Stomach (tissue), 9 donors: ENCODE measurements around the gene DCTN4. TPM values are rescaled to one million over a fixed set of nuclear protein-coding genes. Genes with fewer than 3 reads are reported as not detected.

Experiments
- DNase-seq, 2 donors: peaks; one replicate each; pipeline versions ENCODE4 v3.0.0 to v3.0.0-alpha.2; 2013 to 2019
- H3K27ac ChIP-seq, 5 donors: fragments of 200-600 bp in 4 of 5; sonication (generic) in 4 of 5; one replicate each; pipeline ENCODE4 v1.5.1; 2013 to 2019; ENCODE audit warnings: mild to moderate bottlenecking in 1 of 5, moderate library complexity in 1 of 5
- H3K27me3 ChIP-seq, 3 donors: fragments of 200-600 bp; sonication (generic); one replicate each; pipeline ENCODE4 v1.5.1; 2017 to 2019; ENCODE audit warnings: mixed run types in 1 of 3
- H3K36me3 ChIP-seq, 4 donors: fragments of 200-600 bp; sonication (generic); 1 replicate in 3 of 4; 2 replicates in 1 of 4; pipeline ENCODE4 v1.5.1; 2016 to 2019
- H3K4me1 ChIP-seq, 4 donors: fragments of 200-600 bp; sonication (generic); one replicate each; pipeline ENCODE4 v1.5.1; 2016 to 2019
- H3K4me3 ChIP-seq, 4 donors: fragments of 200-600 bp; sonication (generic) in 3 of 4; one replicate each; pipeline ENCODE4 v1.5.1; 2016 to 2019; ENCODE audit warnings: mild to moderate bottlenecking in 1 of 4
- H3K9me3 ChIP-seq, 4 donors: fragments of 200-600 bp; sonication (generic); one replicate each; pipeline ENCODE4 v1.5.1; 2016 to 2019
- EP300 ChIP-seq: sonication (generic); formaldehyde crosslinking; IDR thresholded peaks from one replicate; pipeline ENCODE4 v1.6.1; 2017; ENCODE audit warnings: antibody characterized with exemption
- POLR2A ChIP-seq, 4 donors: fragments of 450-650 bp; IDR thresholded peaks; one replicate each; pipeline ENCODE4 v1.6.1; 2016; ENCODE audit warnings: antibody characterized with exemption in 4 of 4, control low read depth in 2 of 4, mild to moderate bottlenecking in 1 of 4, moderate library complexity in 1 of 4
- POLR2AphosphoS5 ChIP-seq, 3 donors: sonication (generic); formaldehyde crosslinking; IDR thresholded peaks; one replicate each; pipeline ENCODE4 v1.6.1; 2016; ENCODE audit warnings: antibody characterized with exemption in 3 of 3
- WGBS, 5 donors: extraction: QIAGEN DNeasy Blood & Tissue Kit in 3 of 5; methylation state at CpG; one replicate each; pipeline versions ENCODE4 v1.1.5 to v1.1.7; 2013 to 2018; 5-methylcytosine and 5-hydroxymethylcytosine counted together
- intact Hi-C: fragments of 100-400 bp; cut with DNase I; formaldehyde crosslinking; loops from one replicate; pipeline ENCODE4 v1.15.1; 2023; ENCODE audit warnings: low total_unique reads
- polyA plus RNA-seq, 3 donors: library from polyadenylated mRNA; stranded (reverse); fragments of 200-250 nt; gene quantifications; one replicate each; pipeline ENCODE4 v1.2.3, GENCODE V29; 2013
- total RNA-seq, 5 donors: library from RNA; depleted of rRNA; stranded (reverse); fragments of >200 nt; gene quantifications; one replicate each; pipeline versions ENCODE4 v1.1.0 to v1.2.3, GENCODE V29; 2014 to 2016
- TF ChIP-seq, protein P1 (sequence below), 7 experiments: fragments of 450-650 bp in 4 of 7; fragments of 200-600 bp in 3 of 7; sonication (generic) in 3 of 7; IDR thresholded peaks; one replicate each; pipeline ENCODE4 v1.5.1; 2016 to 2019; ENCODE audit warnings: antibody characterized with exemption in 7 of 7, control low read depth in 2 of 7, mild to moderate bottlenecking in 1 of 7
- donor health status: healthy with polysubstance abuse.
- donor health status: Bipolar disorder and iron deficiency.
- donor health status: healthy.

The DCTN4 gene
- total and polyA plus RNA-seq, 8 donors = 16.1 to 113 (median 39.5) TPM

GRCh38 chr5:150789450-150789849 lies 30.6 kb upstream of the DCTN4 start:
- H3K27me3 ChIP-seq = no peaks in the 10 kb centered on the region
- no peak for DNase-seq
- H3K4me3 ChIP-seq = no peak overlapping the region
- no peaks in the 10 kb centered on the region for H3K36me3 ChIP-seq
- intact Hi-C loops = no loop called here
- H3K4me1 ChIP-seq = peaks cover 0 to 66% (median 35%) of the 10 kb centered on the region in 4 donors
- TF ChIP-seq, protein P1, sequence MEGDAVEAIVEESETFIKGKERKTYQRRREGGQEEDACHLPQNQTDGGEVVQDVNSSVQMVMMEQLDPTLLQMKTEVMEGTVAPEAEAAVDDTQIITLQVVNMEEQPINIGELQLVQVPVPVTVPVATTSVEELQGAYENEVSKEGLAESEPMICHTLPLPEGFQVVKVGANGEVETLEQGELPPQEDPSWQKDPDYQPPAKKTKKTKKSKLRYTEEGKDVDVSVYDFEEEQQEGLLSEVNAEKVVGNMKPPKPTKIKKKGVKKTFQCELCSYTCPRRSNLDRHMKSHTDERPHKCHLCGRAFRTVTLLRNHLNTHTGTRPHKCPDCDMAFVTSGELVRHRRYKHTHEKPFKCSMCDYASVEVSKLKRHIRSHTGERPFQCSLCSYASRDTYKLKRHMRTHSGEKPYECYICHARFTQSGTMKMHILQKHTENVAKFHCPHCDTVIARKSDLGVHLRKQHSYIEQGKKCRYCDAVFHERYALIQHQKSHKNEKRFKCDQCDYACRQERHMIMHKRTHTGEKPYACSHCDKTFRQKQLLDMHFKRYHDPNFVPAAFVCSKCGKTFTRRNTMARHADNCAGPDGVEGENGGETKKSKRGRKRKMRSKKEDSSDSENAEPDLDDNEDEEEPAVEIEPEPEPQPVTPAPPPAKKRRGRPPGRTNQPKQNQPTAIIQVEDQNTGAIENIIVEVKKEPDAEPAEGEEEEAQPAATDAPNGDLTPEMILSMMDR (IDR thresholded peaks at IDR 0.05) = no peak
- no peak for TF ChIP-seq POLR2A (IDR thresholded peaks at IDR 0.05)
- H3K27ac ChIP-seq = peak overlapping the region in 4 of 5 donors; percentile 43 to 78 (median 62)
- 64 to 84% (median 79%) methylated on average over 6 of the region's 6 CpGs for WGBS, 5 donors
- H3K9me3 ChIP-seq = no peaks in the 10 kb centered on the region

GRCh38 chr5:150788977-150789376 lies 30.2 kb upstream of the DCTN4 start:
- Histone ChIP-seq H3K4me1 (peaks cover 1 to 71% (median 40%) of the 10 kb centered on the region in 4 donors), H3K4me3 (no peak overlapping the region), H3K27ac (peak overlapping the region in 3 of 5 donors; percentile 43 to 78 (median 58)), H3K9me3 (no peaks in the 10 kb centered on the region), H3K36me3 (no peaks in the 10 kb centered on the region), H3K27me3 (no peaks in the 10 kb centered on the region)
- TF ChIP-seq POLR2A (IDR thresholded peaks at IDR 0.05) = no peak
- no peak for TF ChIP-seq POLR2AphosphoS5 (IDR thresholded peaks at IDR 0.05)
- TF ChIP-seq, protein P1 (IDR thresholded peaks at IDR 0.05) = no peak
- no peak for TF ChIP-seq EP300
- DNase-seq = no peak
- intact Hi-C loops = no loop called here

- intact Hi-C loops = no loop called here
- H3K4me1 ChIP-seq = peaks cover 14 to 84% (median 52%) of the 10 kb centered on the region in 4 donors
- no peaks in the 10 kb centered on the region for H3K9me3 ChIP-seq
- H3K27me3 ChIP-seq = no peaks in the 10 kb centered on the region
- no peak for DNase-seq
- H3K4me3 ChIP-seq = peak overlapping the region in 1 of 4 donors; percentile 0
- WGBS, 5 donors = 15 to 37% (median 27%) methylated on average over 1 of the region's 1 CpG
- no peak for TF ChIP-seq EP300
- TF ChIP-seq, protein P1 (IDR thresholded peaks at IDR 0.05) = no peak
- TF ChIP-seq POLR2A (IDR thresholded peaks at IDR 0.05) = no peak
- no peaks in the 10 kb centered on the region for H3K36me3 ChIP-seq
- peak overlapping the region in 3 of 5 donors; percentile 12 to 93 (median 14) for H3K27ac ChIP-seq
Observed at GRCh38 chr5:150787656-150788055, 28.8 kb upstream of the DCTN4 start.

DNA sequence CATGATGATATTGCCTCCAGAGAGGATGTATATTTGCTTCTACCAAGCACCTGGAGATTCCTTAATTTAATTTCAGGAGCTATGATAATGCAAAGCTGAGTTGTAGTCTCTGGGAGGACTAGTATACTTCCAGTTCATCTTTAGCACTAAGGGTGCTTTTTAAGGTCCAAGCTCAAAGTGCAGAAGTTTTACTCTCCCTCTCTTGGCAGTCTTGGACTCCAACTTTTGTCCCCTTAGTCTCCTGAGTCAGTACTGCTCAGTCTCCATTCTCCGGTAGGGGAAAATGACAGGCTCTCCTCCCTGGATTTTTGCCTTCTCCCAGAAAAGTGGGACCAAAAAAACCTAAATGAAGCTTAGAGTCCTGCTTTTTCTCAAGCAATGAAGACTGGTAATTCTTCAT lies 28.1 kb upstream of the DCTN4 start:
- H3K27me3 ChIP-seq = no peaks in the 10 kb centered on the region
- no peaks in the 10 kb centered on the region for H3K9me3 ChIP-seq
- no peak for DNase-seq
- intact Hi-C loops = no loop called here
- H3K4me1 ChIP-seq = peaks cover 21 to 92% (median 57%) of the 10 kb centered on the region in 4 donors
- no peaks in the 10 kb centered on the region for H3K36me3 ChIP-seq
- peak overlapping the region in 1 of 4 donors; percentile 0 for H3K4me3 ChIP-seq
- WGBS, 5 donors = 86 to 100% (median 91%) methylated on average over 1 of the region's 1 CpG
- TF ChIP-seq, protein P1 (IDR thresholded peaks at IDR 0.05) = no peak
- TF ChIP-seq POLR2A (IDR thresholded peaks at IDR 0.05) (no peak), EP300 (no peak), POLR2AphosphoS5 (IDR thresholded peaks at IDR 0.05) (no peak)
- H3K27ac ChIP-seq = peak overlapping the region in 3 of 5 donors; percentile 12 to 93 (median 14)
